ENCODE results near the gene CACNA1S.

DNA sequence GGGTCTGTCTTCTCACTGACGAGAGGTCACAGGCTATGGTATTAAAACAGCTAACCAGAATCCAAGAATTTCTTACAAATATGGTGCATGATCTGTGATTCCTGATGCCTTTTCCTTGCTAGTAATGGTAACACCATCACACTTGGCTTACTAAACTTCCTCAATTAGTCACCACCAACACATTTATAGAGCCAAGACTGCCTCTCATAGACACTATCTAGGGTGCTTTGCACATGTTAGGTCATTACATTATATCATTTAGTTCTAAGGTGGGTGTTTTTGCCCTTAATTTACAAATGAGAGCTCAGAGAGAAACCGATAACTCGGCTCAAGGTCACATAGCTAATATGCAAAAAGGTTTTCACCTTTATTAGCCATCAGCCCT is 97.4 kb downstream of the CACNA1S start:
- TF ChIP-seq, protein P1, sequence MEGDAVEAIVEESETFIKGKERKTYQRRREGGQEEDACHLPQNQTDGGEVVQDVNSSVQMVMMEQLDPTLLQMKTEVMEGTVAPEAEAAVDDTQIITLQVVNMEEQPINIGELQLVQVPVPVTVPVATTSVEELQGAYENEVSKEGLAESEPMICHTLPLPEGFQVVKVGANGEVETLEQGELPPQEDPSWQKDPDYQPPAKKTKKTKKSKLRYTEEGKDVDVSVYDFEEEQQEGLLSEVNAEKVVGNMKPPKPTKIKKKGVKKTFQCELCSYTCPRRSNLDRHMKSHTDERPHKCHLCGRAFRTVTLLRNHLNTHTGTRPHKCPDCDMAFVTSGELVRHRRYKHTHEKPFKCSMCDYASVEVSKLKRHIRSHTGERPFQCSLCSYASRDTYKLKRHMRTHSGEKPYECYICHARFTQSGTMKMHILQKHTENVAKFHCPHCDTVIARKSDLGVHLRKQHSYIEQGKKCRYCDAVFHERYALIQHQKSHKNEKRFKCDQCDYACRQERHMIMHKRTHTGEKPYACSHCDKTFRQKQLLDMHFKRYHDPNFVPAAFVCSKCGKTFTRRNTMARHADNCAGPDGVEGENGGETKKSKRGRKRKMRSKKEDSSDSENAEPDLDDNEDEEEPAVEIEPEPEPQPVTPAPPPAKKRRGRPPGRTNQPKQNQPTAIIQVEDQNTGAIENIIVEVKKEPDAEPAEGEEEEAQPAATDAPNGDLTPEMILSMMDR (IDR thresholded peaks at IDR 0.05), result no peak
- TF ChIP-seq RCOR1 (IDR thresholded peaks at IDR 0.05; ENCODE audit: low read length) (no peak), TAF1 (IDR thresholded peaks at IDR 0.05; ENCODE audit: borderline replicate concordance, low read depth, low read length) (no peak), SMC3 (IDR thresholded peaks at IDR 0.05; ENCODE audit: low read depth, low read length) (no peak), JUND (IDR thresholded peaks at IDR 0.05) (no peak), POLR2AphosphoS5 (IDR thresholded peaks at IDR 0.05; ENCODE audit: low read depth, low read length) (no peak), EZH2phosphoT487 (IDR thresholded peaks at IDR 0.05; ENCODE audit: borderline replicate concordance, low read depth) (no peak), EP300 (IDR thresholded peaks at IDR 0.05; ENCODE audit: borderline replicate concordance in 1 of 2, low read depth in 1 of 2, low read length in 1 of 2) (no peak), RFX5 (IDR thresholded peaks at IDR 0.05; ENCODE audit: low read length) (no peak), NFIC (IDR thresholded peaks at IDR 0.05; ENCODE audit: borderline replicate concordance) (no peak), CHD2 (IDR thresholded peaks at IDR 0.05; ENCODE audit: low read length, partially characterized antibody) (no peak)
- TF ChIP-seq, protein P2, sequence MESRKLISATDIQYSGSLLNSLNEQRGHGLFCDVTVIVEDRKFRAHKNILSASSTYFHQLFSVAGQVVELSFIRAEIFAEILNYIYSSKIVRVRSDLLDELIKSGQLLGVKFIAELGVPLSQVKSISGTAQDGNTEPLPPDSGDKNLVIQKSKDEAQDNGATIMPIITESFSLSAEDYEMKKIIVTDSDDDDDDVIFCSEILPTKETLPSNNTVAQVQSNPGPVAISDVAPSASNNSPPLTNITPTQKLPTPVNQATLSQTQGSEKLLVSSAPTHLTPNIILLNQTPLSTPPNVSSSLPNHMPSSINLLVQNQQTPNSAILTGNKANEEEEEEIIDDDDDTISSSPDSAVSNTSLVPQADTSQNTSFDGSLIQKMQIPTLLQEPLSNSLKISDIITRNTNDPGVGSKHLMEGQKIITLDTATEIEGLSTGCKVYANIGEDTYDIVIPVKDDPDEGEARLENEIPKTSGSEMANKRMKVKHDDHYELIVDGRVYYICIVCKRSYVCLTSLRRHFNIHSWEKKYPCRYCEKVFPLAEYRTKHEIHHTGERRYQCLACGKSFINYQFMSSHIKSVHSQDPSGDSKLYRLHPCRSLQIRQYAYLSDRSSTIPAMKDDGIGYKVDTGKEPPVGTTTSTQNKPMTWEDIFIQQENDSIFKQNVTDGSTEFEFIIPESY (IDR thresholded peaks at IDR 0.05; ENCODE audit: borderline replicate concordance, low read depth), result no peak
- TF ChIP-seq, protein P3, sequence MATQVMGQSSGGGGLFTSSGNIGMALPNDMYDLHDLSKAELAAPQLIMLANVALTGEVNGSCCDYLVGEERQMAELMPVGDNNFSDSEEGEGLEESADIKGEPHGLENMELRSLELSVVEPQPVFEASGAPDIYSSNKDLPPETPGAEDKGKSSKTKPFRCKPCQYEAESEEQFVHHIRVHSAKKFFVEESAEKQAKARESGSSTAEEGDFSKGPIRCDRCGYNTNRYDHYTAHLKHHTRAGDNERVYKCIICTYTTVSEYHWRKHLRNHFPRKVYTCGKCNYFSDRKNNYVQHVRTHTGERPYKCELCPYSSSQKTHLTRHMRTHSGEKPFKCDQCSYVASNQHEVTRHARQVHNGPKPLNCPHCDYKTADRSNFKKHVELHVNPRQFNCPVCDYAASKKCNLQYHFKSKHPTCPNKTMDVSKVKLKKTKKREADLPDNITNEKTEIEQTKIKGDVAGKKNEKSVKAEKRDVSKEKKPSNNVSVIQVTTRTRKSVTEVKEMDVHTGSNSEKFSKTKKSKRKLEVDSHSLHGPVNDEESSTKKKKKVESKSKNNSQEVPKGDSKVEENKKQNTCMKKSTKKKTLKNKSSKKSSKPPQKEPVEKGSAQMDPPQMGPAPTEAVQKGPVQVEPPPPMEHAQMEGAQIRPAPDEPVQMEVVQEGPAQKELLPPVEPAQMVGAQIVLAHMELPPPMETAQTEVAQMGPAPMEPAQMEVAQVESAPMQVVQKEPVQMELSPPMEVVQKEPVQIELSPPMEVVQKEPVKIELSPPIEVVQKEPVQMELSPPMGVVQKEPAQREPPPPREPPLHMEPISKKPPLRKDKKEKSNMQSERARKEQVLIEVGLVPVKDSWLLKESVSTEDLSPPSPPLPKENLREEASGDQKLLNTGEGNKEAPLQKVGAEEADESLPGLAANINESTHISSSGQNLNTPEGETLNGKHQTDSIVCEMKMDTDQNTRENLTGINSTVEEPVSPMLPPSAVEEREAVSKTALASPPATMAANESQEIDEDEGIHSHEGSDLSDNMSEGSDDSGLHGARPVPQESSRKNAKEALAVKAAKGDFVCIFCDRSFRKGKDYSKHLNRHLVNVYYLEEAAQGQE (IDR thresholded peaks at IDR 0.05; ENCODE audit: low read depth, low read length), result no peak

All from SK-N-SH (cell line).